GM19035 (cell line): ENCODE results near the gene DLG1.
"Not testable (repeated sequence)": the region's sequence is repeated elsewhere in the genome, so short reads cannot be mapped to it uniquely, and the experiment has no call there.

Source experiments
- ATAC-seq: cut with Tn5 transposase; IDR thresholded peaks from one replicate; pipeline ENCODE4 v1.9.1; 2021; ENCODE audit not compliant: unreplicated experiment

The DLG1 gene

DNA sequence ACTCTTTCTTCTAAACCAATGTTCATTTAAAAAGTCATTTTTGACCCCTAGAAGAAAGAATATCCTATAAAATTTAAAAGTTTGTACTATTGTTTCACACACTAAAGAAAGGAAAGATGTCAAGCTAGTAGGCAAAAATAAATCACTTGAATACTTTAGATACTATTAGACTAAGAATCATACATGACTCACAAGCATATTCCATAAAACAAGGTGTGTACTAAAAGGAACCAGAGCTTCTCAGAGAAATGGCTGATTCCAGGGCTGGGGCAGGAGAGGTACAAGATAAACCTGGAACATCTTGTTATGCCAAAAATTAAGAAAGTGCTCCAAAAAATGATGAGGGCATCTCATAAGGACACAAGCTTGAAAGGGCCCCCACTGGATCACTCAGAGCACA is 8.7 kb downstream of the DLG1 start:
- ATAC-seq: no peak

DNA sequence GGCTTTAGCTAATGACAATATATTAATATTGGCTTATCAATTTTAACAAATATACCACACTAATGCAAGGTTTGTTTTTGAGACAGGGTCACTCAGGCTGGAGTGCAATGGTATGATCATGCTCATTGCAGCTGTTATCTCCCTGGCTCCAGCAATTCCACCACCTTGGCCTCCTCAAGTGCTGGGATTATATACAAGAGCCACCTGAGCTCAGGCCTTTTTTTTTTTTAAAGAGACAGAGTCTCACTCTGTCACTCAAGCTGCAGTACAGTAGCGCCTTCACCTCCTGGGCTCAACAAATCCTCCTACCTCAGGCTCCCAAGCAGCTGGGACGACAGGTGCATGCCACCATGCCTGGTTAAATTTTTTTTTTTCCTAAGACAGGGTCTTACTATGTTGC is 11.7 kb downstream of the DLG1 start:
- no peak for ATAC-seq

GRCh38 chr3:197285557-197285956 is 12.9 kb downstream of the DLG1 start:
- no peak for ATAC-seq

DNA sequence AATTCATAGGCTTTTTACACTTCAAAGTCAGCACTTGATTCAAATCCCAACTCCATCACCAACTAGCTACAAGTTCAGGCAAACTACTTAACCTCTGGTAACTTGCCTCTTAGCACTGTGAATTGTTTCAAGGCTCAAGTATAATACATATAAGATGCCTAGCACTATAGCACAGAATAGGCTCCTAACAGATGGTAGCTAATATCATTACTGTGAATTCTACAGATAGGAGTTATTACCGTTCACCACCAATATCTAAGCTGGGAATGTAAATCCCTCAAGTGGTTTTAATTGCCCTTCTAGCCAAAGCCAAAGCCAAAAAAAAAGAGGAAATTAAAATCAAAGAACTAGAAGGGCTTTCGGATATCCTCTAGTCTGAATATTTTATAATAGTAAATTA is 15.4 kb downstream of the DLG1 start:
- no peak for ATAC-seq

GRCh38 chr3:197281849-197282248 is 16.6 kb downstream of the DLG1 start:
- ATAC-seq: no peak

- ATAC-seq: no peak
Observed at GRCh38 chr3:197280156-197280555, 18.3 kb downstream of the DLG1 start.

DNA sequence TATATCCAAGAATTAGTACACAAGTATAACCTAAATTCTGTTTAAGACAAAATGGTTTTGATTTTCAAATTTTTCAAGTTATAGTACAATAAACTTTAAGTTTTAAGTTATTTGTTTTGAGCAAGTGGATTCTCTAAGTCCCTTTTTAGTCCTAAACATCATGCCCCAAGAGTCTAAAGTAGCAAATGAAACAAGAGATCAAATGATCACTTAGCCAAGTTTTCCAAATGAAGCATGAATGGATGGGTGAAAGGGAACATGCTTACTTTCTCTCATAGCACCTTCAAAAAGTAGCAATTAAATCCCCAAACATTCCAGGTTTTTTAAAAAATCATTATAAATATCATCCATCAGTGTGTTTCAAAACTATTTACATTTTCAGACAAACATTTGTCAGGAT is 19.5 kb downstream of the DLG1 start:
- ATAC-seq: no peak

GRCh38 chr3:197276808-197277207 is 21.6 kb downstream of the DLG1 start:
- not testable (repeated sequence) for ATAC-seq

DNA sequence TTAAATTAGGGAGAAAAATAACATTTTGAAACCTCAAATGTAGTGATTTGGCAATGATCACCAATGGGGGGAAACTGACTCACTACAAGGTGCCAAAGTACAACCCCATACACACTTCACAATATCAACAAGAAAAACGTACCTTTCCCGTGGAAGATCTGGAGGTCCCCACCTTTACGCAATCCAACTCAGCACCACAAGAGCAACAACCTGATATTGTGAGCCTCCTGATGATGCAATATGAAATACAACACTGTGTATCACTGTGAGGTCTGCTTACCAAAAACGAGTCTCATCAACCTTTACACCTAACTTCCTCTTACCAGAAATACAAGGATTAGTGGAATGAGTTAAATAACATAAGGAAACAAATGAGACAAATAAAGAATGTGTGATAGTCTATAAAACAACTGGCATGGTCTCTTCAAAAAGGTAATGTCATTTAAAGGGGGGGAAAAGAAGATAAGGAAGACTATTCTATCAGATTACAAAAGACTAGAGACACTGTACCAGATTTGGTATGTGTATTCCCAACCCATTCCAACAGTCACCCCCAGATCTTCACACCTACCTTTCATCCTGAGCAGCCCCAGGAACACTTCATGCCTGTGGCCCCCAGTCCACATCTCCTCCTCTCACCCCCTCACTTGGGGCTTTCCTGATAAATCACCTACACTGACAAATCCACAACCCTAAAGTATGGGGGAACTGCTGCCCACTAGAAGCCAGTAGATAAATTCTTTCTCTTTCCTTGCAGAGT is 27.7 kb downstream of the DLG1 start:
- no peak for ATAC-seq

DNA sequence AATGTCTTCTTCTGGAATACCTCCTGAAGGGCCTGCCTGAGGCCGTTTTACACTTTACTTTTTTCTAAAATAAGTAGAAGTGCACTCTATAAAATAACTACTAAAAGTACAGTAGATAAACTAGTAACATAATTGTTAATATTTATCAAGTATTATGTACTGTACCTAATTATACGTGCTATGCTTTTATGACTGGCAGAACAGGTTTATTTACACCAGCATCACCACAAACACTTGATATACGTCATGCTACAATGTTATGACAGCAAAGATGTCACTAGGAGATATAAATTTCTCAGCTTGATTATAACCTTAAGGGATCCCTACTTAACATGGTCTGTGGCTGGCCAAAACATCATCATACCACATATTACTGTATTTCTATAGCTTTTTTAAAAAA is 29.4 kb downstream of the DLG1 start:
- ATAC-seq: no peak

DNA sequence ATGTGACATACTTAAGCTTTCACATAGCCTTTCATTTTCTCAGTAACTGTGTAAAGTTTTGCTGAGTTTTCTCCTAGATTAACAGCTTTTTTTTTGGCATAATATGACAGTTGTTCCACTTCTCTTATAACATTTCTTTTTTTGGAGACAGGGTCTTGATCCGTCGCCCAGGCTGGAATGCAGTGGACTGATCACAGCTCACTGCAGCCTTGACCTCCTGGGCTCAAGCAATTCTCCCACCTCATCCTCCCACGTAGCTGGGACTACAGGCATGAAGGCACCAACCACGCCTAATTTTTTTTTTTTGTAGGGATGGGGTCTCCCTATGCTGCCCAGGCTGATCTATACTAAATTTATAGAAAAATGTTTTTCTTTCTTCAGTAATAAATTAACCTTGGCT is 30.1 kb downstream of the DLG1 start:
- ATAC-seq: no peak

DNA sequence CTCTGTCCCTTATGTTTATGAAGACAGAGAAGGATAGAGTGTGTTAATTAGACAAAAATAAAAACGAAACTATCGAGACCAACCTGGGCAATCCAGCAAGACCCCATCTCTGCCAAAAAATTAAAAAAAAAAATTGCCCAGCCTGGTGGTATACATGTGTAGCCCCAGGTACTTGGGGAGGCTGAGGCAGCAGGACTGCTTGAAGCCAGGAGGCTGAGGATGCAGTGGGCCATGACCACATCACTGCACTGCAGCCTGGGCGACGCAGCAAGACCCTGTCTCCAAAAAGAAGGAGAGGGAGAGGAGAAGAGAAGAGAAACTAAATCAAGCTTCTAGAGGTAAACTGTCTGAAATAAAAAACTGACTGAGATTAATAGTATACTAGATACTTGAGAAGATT is 32.1 kb downstream of the DLG1 start:
- no peak for ATAC-seq

- ATAC-seq: no peak
Observed at GRCh38 chr3:197262709-197263108, 35.7 kb downstream of the DLG1 start.

GRCh38 chr3:197261164-197261509 is 37.3 kb downstream of the DLG1 start:
- no peak for ATAC-seq

DNA sequence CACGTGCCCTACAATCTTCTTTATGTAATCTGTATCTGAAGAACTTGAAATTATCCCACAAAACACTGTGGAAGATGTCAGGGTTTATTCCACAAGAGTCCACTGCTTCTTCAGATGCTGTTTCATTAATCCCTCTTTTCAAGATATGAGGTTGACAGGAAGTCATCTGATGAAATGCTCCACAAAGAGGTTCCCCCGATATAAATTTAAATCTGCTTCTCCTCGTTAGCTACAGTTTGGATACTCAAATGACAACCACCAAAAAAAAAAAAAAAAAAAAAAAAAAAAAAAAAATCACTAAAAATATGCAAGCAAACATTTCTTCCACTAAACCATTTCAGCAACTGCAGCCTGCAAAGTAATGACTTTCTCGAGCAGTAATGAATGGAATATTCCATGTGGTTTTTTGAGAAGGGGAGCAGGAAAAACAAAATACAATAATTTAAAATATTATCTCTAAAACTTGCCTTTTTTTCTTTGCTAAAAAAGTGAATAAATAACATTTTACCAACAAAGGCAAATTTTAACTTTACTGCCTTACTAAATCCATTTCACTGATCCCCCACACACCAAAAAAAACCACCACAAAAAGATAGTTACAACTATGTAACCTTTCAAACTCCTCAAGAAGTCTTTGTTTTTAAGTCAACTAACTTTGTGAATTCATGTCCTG is 37.8 kb downstream of the DLG1 start:
- ATAC-seq: no peak

DNA sequence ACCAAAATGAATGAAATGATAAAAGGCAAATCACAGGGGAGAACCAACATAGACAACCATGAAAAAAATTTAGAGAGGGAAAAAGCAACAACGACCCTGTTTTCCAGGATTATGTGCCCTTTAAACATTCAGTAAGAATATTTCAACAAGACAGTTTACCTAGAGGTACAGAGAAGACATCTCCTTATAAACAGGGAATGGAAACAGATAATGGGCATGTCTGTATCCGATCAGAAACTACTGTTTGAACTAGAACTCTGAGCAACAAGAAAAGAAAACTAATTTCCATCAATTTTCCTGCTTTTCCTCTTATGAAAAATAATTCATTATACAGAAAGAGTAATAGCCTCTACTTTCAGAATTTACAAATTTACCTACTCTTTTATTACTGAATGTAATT is 39.3 kb downstream of the DLG1 start:
- ATAC-seq: no peak

GRCh38 chr3:197258168-197258755 is 40.1 kb downstream of the DLG1 start:
- no peak for ATAC-seq

DNA sequence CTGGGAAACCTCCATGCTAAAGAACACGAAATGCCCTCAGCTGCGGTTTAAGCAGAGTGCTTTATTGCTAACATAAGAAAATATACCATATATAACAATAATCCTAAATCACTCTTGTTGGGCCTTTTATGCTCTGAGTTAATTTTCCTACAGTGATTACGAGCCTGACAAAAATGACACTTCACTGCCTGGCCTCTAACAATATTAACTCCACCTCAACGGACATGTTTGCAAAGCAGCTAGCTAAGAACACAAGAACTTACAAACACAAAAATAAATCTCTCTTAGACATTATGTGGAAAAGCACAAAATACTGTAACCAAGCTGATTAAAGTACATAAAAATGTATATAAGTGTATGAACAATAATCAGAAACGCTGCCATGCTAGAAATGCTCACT is 40.7 kb downstream of the DLG1 start:
- ATAC-seq: no peak

DNA sequence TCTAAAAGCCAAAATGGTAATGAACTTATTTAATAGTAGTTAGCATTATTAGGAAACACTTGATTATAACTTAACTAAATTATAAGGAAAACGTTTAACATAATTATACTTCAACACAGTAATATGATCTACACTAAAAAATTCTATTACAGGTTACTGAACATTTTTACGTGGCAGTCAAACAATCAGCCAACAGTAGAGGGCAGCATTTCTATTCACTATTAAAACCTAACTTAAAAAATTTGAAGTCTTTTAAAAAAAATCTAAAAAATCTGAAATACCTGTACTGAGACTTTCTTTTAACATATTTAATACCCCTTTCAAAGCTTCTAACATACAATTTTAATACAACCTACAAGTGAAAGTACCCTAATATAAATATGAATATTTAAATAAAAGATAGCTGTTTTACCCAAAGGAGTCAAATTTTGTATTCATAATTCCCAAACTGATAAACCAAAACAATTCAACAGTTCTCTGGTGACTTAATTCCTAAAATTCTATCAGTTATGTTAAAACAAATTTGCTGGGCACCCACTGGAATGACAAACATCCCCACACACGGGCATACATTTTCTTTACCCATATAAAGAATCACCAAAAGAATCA is 41.5 kb downstream of the DLG1 start:
- ATAC-seq: no peak

DNA sequence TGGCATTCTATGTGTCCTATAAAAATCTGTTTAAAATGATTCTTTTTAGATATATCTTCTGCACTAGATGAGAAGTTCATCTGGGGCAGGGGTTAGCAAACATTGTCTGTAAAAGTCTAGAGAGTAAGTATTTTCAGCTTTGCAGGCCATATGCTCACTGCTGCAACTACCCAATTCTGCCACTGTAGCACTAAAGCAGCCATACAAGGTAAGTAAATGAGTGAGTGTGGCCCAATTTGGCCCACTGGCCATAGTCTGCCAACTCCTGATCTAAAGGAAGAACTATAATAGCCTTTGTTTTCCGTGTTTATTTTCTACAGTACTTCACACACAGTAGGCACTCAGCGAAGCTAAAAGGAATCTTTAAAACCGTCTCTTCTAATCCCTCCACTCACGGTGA is 42.3 kb downstream of the DLG1 start:
- no peak for ATAC-seq

DNA sequence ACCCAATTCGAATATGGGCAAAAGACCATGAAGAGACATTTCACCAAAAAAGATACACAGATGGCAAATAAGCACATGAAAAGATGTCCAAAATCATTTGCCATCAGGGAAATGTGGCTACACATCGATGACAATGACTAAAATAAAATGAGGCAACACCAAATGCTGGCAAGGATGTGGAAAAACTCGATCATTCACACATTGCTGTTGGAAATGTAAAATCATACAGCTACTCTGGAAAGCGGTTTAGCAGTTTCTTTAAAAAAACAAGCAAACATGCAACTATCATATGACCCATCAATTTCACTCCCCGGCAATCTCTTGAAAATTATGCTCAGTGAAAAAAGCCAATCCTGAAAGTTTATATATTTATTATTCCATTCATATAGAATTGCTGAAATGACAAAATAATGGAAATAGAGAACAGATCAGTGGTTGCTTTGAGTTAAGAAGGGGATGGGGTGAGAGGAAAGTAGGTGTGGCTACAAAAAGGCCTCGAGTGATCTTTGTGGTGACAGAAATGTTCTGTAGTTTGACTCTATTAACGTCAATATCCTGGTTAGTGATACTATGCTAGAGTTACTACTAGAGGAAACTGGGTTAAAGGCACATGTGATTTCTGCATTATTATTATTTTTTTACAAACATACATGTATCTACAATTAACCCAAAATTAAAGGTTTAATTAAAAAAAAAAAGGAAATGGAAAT is 45.0 kb downstream of the DLG1 start:
- ATAC-seq: no peak

- ATAC-seq: no peak
Observed at GRCh38 chr3:197249542-197249941, 48.9 kb downstream of the DLG1 start.
